ENCODE results near the gene PICK1. TPM values are rescaled to one million over a fixed set of nuclear protein-coding genes. Genes with fewer than 3 reads are reported as not detected.

Gene PICK1
- total and polyA plus RNA-seq, 2 of the 4 experiments (the other 2 are of a cell fraction) = 16.5 to 21.0 TPM

DNA sequence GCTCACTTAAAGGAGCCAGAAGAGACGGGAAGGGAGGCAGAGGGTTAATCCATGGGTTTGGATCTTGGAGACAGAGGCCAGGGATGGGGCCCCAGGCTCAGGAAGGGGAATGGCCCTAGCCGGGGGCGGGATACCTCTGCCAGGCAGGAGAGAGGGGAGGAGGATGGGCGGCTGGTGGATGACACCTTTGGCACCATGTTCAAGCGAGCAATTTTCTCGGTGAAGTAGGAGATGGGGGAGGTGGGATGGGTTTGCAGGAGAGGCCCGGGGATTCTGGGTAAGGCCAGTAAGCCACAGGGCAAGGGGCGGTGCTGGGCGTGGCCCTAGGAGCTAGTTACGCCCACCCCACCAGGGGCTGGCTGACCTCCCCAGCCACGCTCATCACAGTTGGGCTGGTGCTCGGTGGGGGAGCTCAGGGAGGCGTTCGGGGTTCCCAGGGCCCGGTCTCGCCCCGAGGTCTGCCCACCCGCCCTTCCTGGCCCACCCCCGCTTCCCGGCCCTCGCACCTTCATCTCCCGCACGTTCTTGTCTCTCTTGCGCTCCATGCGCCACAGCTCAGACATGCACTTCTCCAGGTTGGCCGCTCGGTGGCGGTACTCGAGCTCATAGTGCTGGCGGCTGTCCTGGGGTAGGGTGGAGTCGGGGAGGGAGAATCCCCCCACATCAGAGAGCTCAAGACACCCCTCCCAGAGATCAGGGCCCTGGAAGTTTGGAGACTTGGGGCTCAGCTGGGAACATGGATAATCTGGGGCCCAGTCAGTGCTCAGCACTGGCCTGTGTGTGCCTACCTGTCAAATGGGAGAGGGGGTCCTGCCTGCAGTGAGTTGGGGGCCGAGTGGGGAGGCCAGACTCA, 40.6 kb downstream of the PICK1 start:
- DNase-seq (peak; percentile 12), ATAC-seq (ENCODE audit: low read depth) (no peak; the same call in 1 of the 2 replicates)
- Histone ChIP-seq H3K9me1 (ENCODE audit: insufficient read depth, low read length) (peaks cover 5% of the 10 kb centered on the region; the same call in 1 of the 2 replicates), H3K36me3 (ENCODE audit: control insufficient read depth, insufficient read depth, low read length) (no peaks in the 10 kb centered on the region), H2BK5ac (ENCODE audit: low read depth, low read length, poor library complexity, severe bottlenecking) (no peak overlapping the region), H3K79me1 (ENCODE audit: low read depth in 1 of 2, low read length in 2 of 2) (no peaks in the 10 kb centered on the region), H3K4ac (ENCODE audit: low read depth, low read length) (0 out of 2 replicates have a peak overlapping the region, but pooled peaks have one; percentile 37), H3K4me1 (ENCODE audit: control insufficient read depth, insufficient read depth, low read length) (peaks cover 4% of the 10 kb centered on the region), H3K4me3 (ENCODE audit: insufficient read depth, low read depth, low read length) (no peak overlapping the region), H4K5ac (ENCODE audit: low read depth, low read length) (no peak overlapping the region), H3K23ac (ENCODE audit: low read depth, low read length) (no peak overlapping the region), H2AK5ac (ENCODE audit: low read depth, low read length) (0 out of 2 replicates have a peak overlapping the region, but pooled peaks have one; percentile 13), H3K14ac (replicated peaks; ENCODE audit: low read depth, low read length) (no peak overlapping the region), H2BK120ac (ENCODE audit: low read depth, low read length) (no peak overlapping the region), H3K27me3 (ENCODE audit: control insufficient read depth, insufficient read depth, low read length) (peaks cover 7% of the 10 kb centered on the region; the same call in 1 of the 2 replicates), H4K8ac (ENCODE audit: low read depth in 2 of 2, low read length in 2 of 2) (no peak overlapping the region), H3K4me2 (ENCODE audit: low read depth, low read length) (no peak overlapping the region), H3K18ac (ENCODE audit: low read depth, low read length) (no peak overlapping the region), H2BK15ac (ENCODE audit: low read depth, low read length) (no peak overlapping the region), H4K20me1 (ENCODE audit: insufficient read depth, low read length) (no peaks in the 10 kb centered on the region), H3K27ac (ENCODE audit: insufficient read depth, low read length) (no peak overlapping the region), H3K9me3 (ENCODE audit: control insufficient read depth, insufficient read depth, low read length) (no peaks in the 10 kb centered on the region), H2AFZ (replicated peaks; ENCODE audit: low read length, poor library complexity) (peak overlapping the region; percentile 79), H3K9ac (ENCODE audit: low read depth, low read length) (no peak overlapping the region), H3K56ac (ENCODE audit: extremely low read depth, insufficient read depth, low read length) (no peak overlapping the region), H2BK20ac (ENCODE audit: low read depth, low read length) (no peak overlapping the region), H2AK9ac (replicated peaks; ENCODE audit: low read depth, low read length, poor library complexity) (peak overlapping the region; percentile 79), H4K91ac (ENCODE audit: insufficient read depth, low read depth, low read length) (no peak overlapping the region)
- ChIA-PET CTCF (interaction anchor here (0.6 to 1.9 kb wide), 2 partner anchors 17 to 194 kb away, joined by 3 to 6 read pairs; no protein-coding TSS in a partner anchor), POLR2A (ENCODE audit: unreplicated experiment) (interaction anchor here (0.6 kb wide), 1 partner anchor 107 kb away, joined by 5 read pairs; no protein-coding TSS in a partner anchor)
- dilution Hi-C loops (cut with HindIII; ENCODE audit: low sequenced_read_pairs, unreplicated experiment) = no loop called here
- intact Hi-C loops (cut with micrococcal nuclease) = no loop called here
- TF ChIP-seq RAD21 (IDR thresholded peaks at IDR 0.05; ENCODE audit: low read length) = peak; percentile 25; the same call in 1 of the 2 replicates
- TF ChIP-seq, protein P1, sequence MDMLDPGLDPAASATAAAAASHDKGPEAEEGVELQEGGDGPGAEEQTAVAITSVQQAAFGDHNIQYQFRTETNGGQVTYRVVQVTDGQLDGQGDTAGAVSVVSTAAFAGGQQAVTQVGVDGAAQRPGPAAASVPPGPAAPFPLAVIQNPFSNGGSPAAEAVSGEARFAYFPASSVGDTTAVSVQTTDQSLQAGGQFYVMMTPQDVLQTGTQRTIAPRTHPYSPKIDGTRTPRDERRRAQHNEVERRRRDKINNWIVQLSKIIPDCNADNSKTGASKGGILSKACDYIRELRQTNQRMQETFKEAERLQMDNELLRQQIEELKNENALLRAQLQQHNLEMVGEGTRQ (IDR thresholded peaks at IDR 0.05; ENCODE audit: low read depth, low read length) = no peak
- TF ChIP-seq, protein P2, sequence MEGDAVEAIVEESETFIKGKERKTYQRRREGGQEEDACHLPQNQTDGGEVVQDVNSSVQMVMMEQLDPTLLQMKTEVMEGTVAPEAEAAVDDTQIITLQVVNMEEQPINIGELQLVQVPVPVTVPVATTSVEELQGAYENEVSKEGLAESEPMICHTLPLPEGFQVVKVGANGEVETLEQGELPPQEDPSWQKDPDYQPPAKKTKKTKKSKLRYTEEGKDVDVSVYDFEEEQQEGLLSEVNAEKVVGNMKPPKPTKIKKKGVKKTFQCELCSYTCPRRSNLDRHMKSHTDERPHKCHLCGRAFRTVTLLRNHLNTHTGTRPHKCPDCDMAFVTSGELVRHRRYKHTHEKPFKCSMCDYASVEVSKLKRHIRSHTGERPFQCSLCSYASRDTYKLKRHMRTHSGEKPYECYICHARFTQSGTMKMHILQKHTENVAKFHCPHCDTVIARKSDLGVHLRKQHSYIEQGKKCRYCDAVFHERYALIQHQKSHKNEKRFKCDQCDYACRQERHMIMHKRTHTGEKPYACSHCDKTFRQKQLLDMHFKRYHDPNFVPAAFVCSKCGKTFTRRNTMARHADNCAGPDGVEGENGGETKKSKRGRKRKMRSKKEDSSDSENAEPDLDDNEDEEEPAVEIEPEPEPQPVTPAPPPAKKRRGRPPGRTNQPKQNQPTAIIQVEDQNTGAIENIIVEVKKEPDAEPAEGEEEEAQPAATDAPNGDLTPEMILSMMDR (conservative IDR thresholded peaks at IDR 0.05; ENCODE audit: low read depth, low read length) = peak; percentile 22; the same call in 1 of the 2 replicates
- BruUV-seq (replicated peaks) = no TSS peak
- in situ Hi-C loops (cut with MboI; ENCODE audit: low sequenced_read_pairs) = no loop called here
- 40% methylated on average over 5 of the region's 32 CpGs; no CpG with 5 or more reads in 1 of the 2 experiments for WGBS, 2 experiments (ENCODE audit: extremely low coverage in 2 of 2, insufficient read length in 1 of 2)

Measured in IMR-90 (cell line).